Activated CD4-positive, alpha-beta T cell treated with anti-CD3 and anti-CD28 coated beads for 36 hours (primary cell): Measurements from ENCODE around the gene TNFAIP8L3. TPM values are rescaled to one million over a fixed set of nuclear protein-coding genes. Genes with fewer than 3 reads are reported as not detected.

ENCODE experiments used
- ATAC-seq: fragments of 200-7000 bp; cut with Tn5 transposase; one replicate; pipeline ENCODE4 v1.10.0; 2021; ENCODE audit warnings: mild to moderate bottlenecking, moderate library complexity
- CTCF ChIA-PET: fragments of 350-600 bp; sonication (Branson Sonifier 250); formaldehyde crosslinking; loops from one replicate; lab custom pipeline; 2021; ENCODE audit warnings: antibody characterized with exemption; lab: Charles Lee
- POLR2A ChIA-PET: fragments of 350-600 bp; sonication (Branson Sonifier 250); formaldehyde crosslinking; loops from one replicate; lab custom pipeline; 2021; ENCODE audit warnings: antibody characterized with exemption, inconsistent platforms; lab: Charles Lee
- DNase-seq: peaks from one replicate; pipeline ENCODE4 v3.0.0-alpha.2; 2020
- H3K27ac Mint-ChIP-seq: one replicate; pipeline ENCODE4 v1.8.0; 2021; ENCODE audit warnings: mixed read lengths
- H3K27me3 Mint-ChIP-seq: one replicate; pipeline ENCODE4 v1.8.0; 2021; ENCODE audit warnings: mixed read lengths
- H3K36me3 Mint-ChIP-seq: one replicate; pipeline ENCODE4 v1.8.0; 2021; ENCODE audit warnings: low read depth, mixed read lengths
- H3K4me1 Mint-ChIP-seq: one replicate; pipeline ENCODE4 v1.8.0; 2021; ENCODE audit warnings: mixed read lengths
- H3K4me3 Mint-ChIP-seq: one replicate; pipeline ENCODE4 v1.8.0; 2021; ENCODE audit warnings: mild to moderate bottlenecking, moderate library complexity, mixed read lengths
- H3K9me3 Mint-ChIP-seq: one replicate; pipeline ENCODE4 v1.8.0; 2021; ENCODE audit warnings: low read depth, mixed read lengths
- intact Hi-C, 2 experiments: fragments of 100-400 bp; cut with DNase I in 1 of 2; cut with micrococcal nuclease in 1 of 2; formaldehyde crosslinking; loops; one replicate each; pipeline versions ENCODE4 v1.14.2 to v1.15.1; 2022 to 2024; cut with DNase I, micrococcal nuclease
- total RNA-seq, 2 experiments: library from RNA; stranded (reverse); gene quantifications; one replicate each; pipeline ENCODE4 v1.2.3, GENCODE V29; 2021

The TNFAIP8L3 gene
- total RNA-seq, 2 experiments from 2014 or later: not detected

GRCh38 chr15:51112078-51112477 lies 17.4 kb upstream of the TNFAIP8L3 start:
- ATAC-seq (no peak), DNase-seq (no peak)
- intact Hi-C loops: no loop called here
- H3K27ac Mint-ChIP-seq: no peak overlapping the region
- no peaks in the 10 kb centered on the region for H3K4me1 Mint-ChIP-seq
- CTCF ChIA-PET: interaction anchor here (0.5 kb wide), 1 partner anchor 168 kb away, joined by 3 read pairs; no protein-coding TSS in a partner anchor
- H3K36me3 Mint-ChIP-seq: no peaks in the 10 kb centered on the region
- no peaks in the 10 kb centered on the region for H3K9me3 Mint-ChIP-seq
- POLR2A ChIA-PET: no interaction called here
- no peak overlapping the region for H3K4me3 Mint-ChIP-seq
- peaks cover 8% of the 10 kb centered on the region for H3K27me3 Mint-ChIP-seq

GRCh38 chr15:51111061-51111460 lies 16.4 kb upstream of the TNFAIP8L3 start:
- DNase-seq (no peak), ATAC-seq (no peak)
- Mint-ChIP-seq H3K4me1 (no peaks in the 10 kb centered on the region), H3K4me3 (no peak overlapping the region), H3K36me3 (no peaks in the 10 kb centered on the region), H3K9me3 (no peaks in the 10 kb centered on the region), H3K27me3 (peaks cover 8% of the 10 kb centered on the region), H3K27ac (no peak overlapping the region)
- intact Hi-C loops: no loop called here
- CTCF ChIA-PET: no interaction called here
- POLR2A ChIA-PET: no interaction called here

- Mint-ChIP-seq H3K27ac (no peak overlapping the region), H3K27me3 (peaks cover 8% of the 10 kb centered on the region), H3K9me3 (no peaks in the 10 kb centered on the region), H3K36me3 (no peaks in the 10 kb centered on the region), H3K4me3 (no peak overlapping the region), H3K4me1 (no peaks in the 10 kb centered on the region)
- POLR2A ChIA-PET: no interaction called here
- ATAC-seq (no peak), DNase-seq (no peak)
- intact Hi-C loops: no loop called here
- CTCF ChIA-PET: no interaction called here
Measured at GRCh38 chr15:51110171-51110570, 15.5 kb upstream of the TNFAIP8L3 start.

- ChIA-PET CTCF (interaction anchor here (1.1 kb wide), 1 partner anchor 9 kb away, joined by 3 read pairs; no protein-coding TSS in a partner anchor), POLR2A (no interaction called here)
- ATAC-seq: no peak
- H3K4me1 Mint-ChIP-seq: no peaks in the 10 kb centered on the region
- no peaks in the 10 kb centered on the region for H3K9me3 Mint-ChIP-seq
- intact Hi-C loops: no loop called here
- H3K27me3 Mint-ChIP-seq: peaks cover 13% of the 10 kb centered on the region
- H3K4me3 Mint-ChIP-seq: no peak overlapping the region
- no peak for DNase-seq
- no peak overlapping the region for H3K27ac Mint-ChIP-seq
- no peaks in the 10 kb centered on the region for H3K36me3 Mint-ChIP-seq
Measured at GRCh38 chr15:51108933-51109550, 14.3 kb upstream of the TNFAIP8L3 start.

- DNase-seq: no peak
- Mint-ChIP-seq H3K4me1 (no peaks in the 10 kb centered on the region), H3K27me3 (peaks cover 14% of the 10 kb centered on the region), H3K9me3 (no peaks in the 10 kb centered on the region), H3K36me3 (no peaks in the 10 kb centered on the region), H3K27ac (no peak overlapping the region), H3K4me3 (no peak overlapping the region)
- intact Hi-C loops: no loop called here
- no peak for ATAC-seq
- CTCF ChIA-PET: no interaction called here
- POLR2A ChIA-PET: no interaction called here
Measured at GRCh38 chr15:51107612-51108011, 12.9 kb upstream of the TNFAIP8L3 start.

GRCh38 chr15:51106481-51106880 lies 11.8 kb upstream of the TNFAIP8L3 start:
- Mint-ChIP-seq H3K4me1 (no peaks in the 10 kb centered on the region), H3K27me3 (peaks cover 19% of the 10 kb centered on the region), H3K4me3 (no peak overlapping the region), H3K9me3 (no peaks in the 10 kb centered on the region), H3K36me3 (no peaks in the 10 kb centered on the region), H3K27ac (no peak overlapping the region)
- no peak for ATAC-seq
- intact Hi-C loops: no loop called here
- DNase-seq: no peak
- ChIA-PET POLR2A (no interaction called here), CTCF (interaction anchor here (1.1 kb wide), 1 partner anchor 57 kb away, joined by 3 read pairs; no protein-coding TSS in a partner anchor)

GRCh38 chr15:51105430-51106016 lies 10.8 kb upstream of the TNFAIP8L3 start:
- DNase-seq (no peak), ATAC-seq (no peak)
- ChIA-PET CTCF (interaction anchor here (1.1 kb wide), 1 partner anchor 58 kb away, joined by 3 read pairs; no protein-coding TSS in a partner anchor), POLR2A (no interaction called here)
- Mint-ChIP-seq H3K36me3 (no peaks in the 10 kb centered on the region), H3K4me1 (no peaks in the 10 kb centered on the region), H3K9me3 (no peaks in the 10 kb centered on the region), H3K4me3 (no peak overlapping the region), H3K27ac (no peak overlapping the region), H3K27me3 (peaks cover 23% of the 10 kb centered on the region)
- intact Hi-C loops: no loop called here

GRCh38 chr15:51104512-51104911 lies 9.8 kb upstream of the TNFAIP8L3 start:
- Mint-ChIP-seq H3K27me3 (peaks cover 21% of the 10 kb centered on the region), H3K4me3 (no peak overlapping the region), H3K9me3 (no peaks in the 10 kb centered on the region), H3K27ac (no peak overlapping the region), H3K4me1 (no peaks in the 10 kb centered on the region), H3K36me3 (no peaks in the 10 kb centered on the region)
- intact Hi-C loops: no loop called here
- no peak for DNase-seq
- CTCF ChIA-PET: interaction anchor here (0.7 kb wide), 1 partner anchor 18 kb away, joined by 3 read pairs; no protein-coding TSS in a partner anchor
- POLR2A ChIA-PET: no interaction called here
- ATAC-seq: no peak

GRCh38 chr15:51103330-51103729 lies 8.6 kb upstream of the TNFAIP8L3 start:
- no peak overlapping the region for H3K27ac Mint-ChIP-seq
- CTCF ChIA-PET: no interaction called here
- no peaks in the 10 kb centered on the region for H3K4me1 Mint-ChIP-seq
- peaks cover 28% of the 10 kb centered on the region for H3K27me3 Mint-ChIP-seq
- no peak overlapping the region for H3K4me3 Mint-ChIP-seq
- POLR2A ChIA-PET: no interaction called here
- no peaks in the 10 kb centered on the region for H3K9me3 Mint-ChIP-seq
- ATAC-seq (no peak), DNase-seq (no peak)
- intact Hi-C loops: no loop called here
- no peaks in the 10 kb centered on the region for H3K36me3 Mint-ChIP-seq

- DNase-seq (no peak), ATAC-seq (no peak)
- ChIA-PET CTCF (no interaction called here), POLR2A (no interaction called here)
- peaks cover 40% of the 10 kb centered on the region for H3K27me3 Mint-ChIP-seq
- H3K4me3 Mint-ChIP-seq: no peak overlapping the region
- H3K4me1 Mint-ChIP-seq: no peaks in the 10 kb centered on the region
- H3K27ac Mint-ChIP-seq: no peak overlapping the region
- no peaks in the 10 kb centered on the region for H3K9me3 Mint-ChIP-seq
- intact Hi-C loops: no loop called here
- H3K36me3 Mint-ChIP-seq: no peaks in the 10 kb centered on the region
Measured at GRCh38 chr15:51100785-51101489, 6.2 kb upstream of the TNFAIP8L3 start.

- Mint-ChIP-seq H3K4me3 (no peak overlapping the region), H3K27me3 (peaks cover 45% of the 10 kb centered on the region), H3K27ac (no peak overlapping the region), H3K9me3 (no peaks in the 10 kb centered on the region), H3K4me1 (peaks cover 3% of the 10 kb centered on the region), H3K36me3 (no peaks in the 10 kb centered on the region)
- ChIA-PET POLR2A (no interaction called here), CTCF (interaction anchor here (0.8 to 1.1 kb wide), 2 partner anchors 13 to 300 kb away, joined by 3 to 4 read pairs; no protein-coding TSS in a partner anchor)
- ATAC-seq (no peak), DNase-seq (no peak)
- intact Hi-C loops: no loop called here
Measured at GRCh38 chr15:51099185-51099584, 4.5 kb upstream of the TNFAIP8L3 start.

GRCh38 chr15:51098331-51098619 lies 3.6 kb upstream of the TNFAIP8L3 start:
- ATAC-seq (no peak), DNase-seq (no peak)
- peaks cover 3% of the 10 kb centered on the region for H3K4me1 Mint-ChIP-seq
- H3K27ac Mint-ChIP-seq: no peak overlapping the region
- H3K4me3 Mint-ChIP-seq: no peak overlapping the region
- H3K9me3 Mint-ChIP-seq: no peaks in the 10 kb centered on the region
- intact Hi-C loops: no loop called here
- no peaks in the 10 kb centered on the region for H3K36me3 Mint-ChIP-seq
- ChIA-PET POLR2A (no interaction called here), CTCF (no interaction called here)
- peaks cover 48% of the 10 kb centered on the region for H3K27me3 Mint-ChIP-seq
